ENCODE measurements around the gene UNC119B.

UNC119B gene

GRCh38 chr12:120718055-120718454 is 7.8 kb downstream of the UNC119B start:
- TF ChIP-seq TAF1 (IDR thresholded peaks at IDR 0.05; ENCODE audit: borderline replicate concordance, insufficient read depth, low read length), result no peak
- TF ChIP-seq REST (IDR thresholded peaks at IDR 0.05; ENCODE audit: insufficient read depth in 1 of 2, low read depth in 2 of 2, low read length in 2 of 2), result no peak
- no peak for TF ChIP-seq POLR2AphosphoS5 (IDR thresholded peaks at IDR 0.05; ENCODE audit: low read depth, low read length)
- TF ChIP-seq SIN3A (IDR thresholded peaks at IDR 0.05; ENCODE audit: borderline replicate concordance, insufficient read depth, low read length), result no peak
- no peak for TF ChIP-seq FOXP2 (optimal IDR thresholded peaks at IDR 0.05; ENCODE audit: borderline replicate concordance, extremely low read depth, extremely low read length, insufficient read depth)

- TF ChIP-seq SIN3A (IDR thresholded peaks at IDR 0.05; ENCODE audit: borderline replicate concordance, insufficient read depth, low read length) (no peak), POLR2AphosphoS5 (IDR thresholded peaks at IDR 0.05; ENCODE audit: low read depth, low read length) (no peak), FOXP2 (optimal IDR thresholded peaks at IDR 0.05; ENCODE audit: borderline replicate concordance, extremely low read depth, extremely low read length, insufficient read depth) (no peak), TAF1 (IDR thresholded peaks at IDR 0.05; ENCODE audit: borderline replicate concordance, insufficient read depth, low read length) (no peak), REST (IDR thresholded peaks at IDR 0.05; ENCODE audit: insufficient read depth in 1 of 2, low read depth in 2 of 2, low read length in 2 of 2) (no peak)
Observed at GRCh38 chr12:120719072-120719471, 8.8 kb downstream of the UNC119B start.

GRCh38 chr12:120719496-120720233 is 9.4 kb downstream of the UNC119B start:
- TF ChIP-seq TAF1 (IDR thresholded peaks at IDR 0.05; ENCODE audit: borderline replicate concordance, insufficient read depth, low read length) (no peak), POLR2AphosphoS5 (IDR thresholded peaks at IDR 0.05; ENCODE audit: low read depth, low read length) (no peak), FOXP2 (optimal IDR thresholded peaks at IDR 0.05; ENCODE audit: borderline replicate concordance, extremely low read depth, extremely low read length, insufficient read depth) (no peak), REST (IDR thresholded peaks at IDR 0.05; ENCODE audit: insufficient read depth in 1 of 2, low read depth in 2 of 2, low read length in 2 of 2) (no peak), SIN3A (IDR thresholded peaks at IDR 0.05; ENCODE audit: borderline replicate concordance, insufficient read depth, low read length) (no peak)

GRCh38 chr12:120720234-120720986 is 10.2 kb downstream of the UNC119B start:
- TF ChIP-seq TAF1 (IDR thresholded peaks at IDR 0.05; ENCODE audit: borderline replicate concordance, insufficient read depth, low read length) (no peak), FOXP2 (optimal IDR thresholded peaks at IDR 0.05; ENCODE audit: borderline replicate concordance, extremely low read depth, extremely low read length, insufficient read depth) (no peak), POLR2AphosphoS5 (IDR thresholded peaks at IDR 0.05; ENCODE audit: low read depth, low read length) (no peak), REST (IDR thresholded peaks at IDR 0.05; ENCODE audit: insufficient read depth in 1 of 2, low read depth in 2 of 2, low read length in 2 of 2) (no peak), SIN3A (IDR thresholded peaks at IDR 0.05; ENCODE audit: borderline replicate concordance, insufficient read depth, low read length) (no peak)

Measured in PFSK-1 (cell line).